ENCODE measurements around the gene F13A1. TPM values are rescaled to one million over a fixed set of nuclear protein-coding genes. Genes with fewer than 3 reads are reported as not detected.

F13A1 gene
- total RNA-seq, 1 donor from 2014 or later = 0.56 TPM

GRCh38 chr6:6362056-6362840 lies 41.8 kb upstream of the F13A1 start:
- no peak for TF ChIP-seq CTCF (IDR thresholded peaks at IDR 0.05; ENCODE audit: unreplicated experiment)

GRCh38 chr6:6357530-6357929 lies 37.1 kb upstream of the F13A1 start:
- Mint-ChIP-seq H3K36me3 (no peaks in the 10 kb centered on the region), H3K9me3 (no peaks in the 10 kb centered on the region), H3K27me3 (ENCODE audit: low read depth) (peaks cover 41% of the 10 kb centered on the region), H3K4me1 (no peaks in the 10 kb centered on the region), H3K4me3 (no peak overlapping the region), H3K27ac (no peak overlapping the region)
- no peak for DNase-seq (ENCODE audit: low spot score in 2 of 2, unreplicated experiment in 2 of 2)
- TF ChIP-seq CTCF (IDR thresholded peaks at IDR 0.05; ENCODE audit: unreplicated experiment) = no peak

More at GRCh38 chr6:6362056-6362840, 41.8 kb upstream of the F13A1 start:
- Mint-ChIP-seq H3K4me3 (no peak overlapping the region), H3K27me3 (ENCODE audit: low read depth) (peaks cover 23% of the 10 kb centered on the region), H3K4me1 (no peaks in the 10 kb centered on the region), H3K27ac (no peak overlapping the region), H3K9me3 (no peaks in the 10 kb centered on the region), H3K36me3 (no peaks in the 10 kb centered on the region)
- DNase-seq (ENCODE audit: low spot score in 2 of 2, unreplicated experiment in 2 of 2) = no peak

DNA sequence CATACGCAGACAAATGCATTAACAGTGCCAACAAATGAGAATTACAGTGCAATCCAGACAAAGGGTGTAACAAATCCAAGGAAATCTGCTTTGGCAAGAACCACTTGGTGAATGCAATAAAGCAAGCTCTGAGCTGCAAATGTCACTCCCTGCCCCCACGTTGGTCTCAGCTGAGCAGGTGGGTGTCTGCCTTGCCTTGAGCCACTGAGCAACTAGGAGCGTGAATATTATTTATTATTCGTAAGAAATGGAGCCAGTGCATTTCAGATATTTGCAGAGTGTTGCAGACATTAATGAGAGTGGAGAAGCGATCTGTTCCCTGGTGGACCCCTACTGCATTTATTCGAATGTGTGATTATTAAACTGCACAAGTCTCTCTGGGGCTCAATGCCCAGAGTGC lies 36.6 kb upstream of the F13A1 start:
- H3K9me3 Mint-ChIP-seq = no peaks in the 10 kb centered on the region
- H3K27me3 Mint-ChIP-seq (ENCODE audit: low read depth) = peaks cover 41% of the 10 kb centered on the region
- DNase-seq (ENCODE audit: low spot score in 2 of 2, unreplicated experiment in 2 of 2) = no peak
- H3K4me1 Mint-ChIP-seq = no peaks in the 10 kb centered on the region
- no peaks in the 10 kb centered on the region for H3K36me3 Mint-ChIP-seq
- no peak for TF ChIP-seq CTCF (IDR thresholded peaks at IDR 0.05; ENCODE audit: unreplicated experiment)
- no peak overlapping the region for H3K27ac Mint-ChIP-seq
- H3K4me3 Mint-ChIP-seq = no peak overlapping the region

- Mint-ChIP-seq H3K4me1 (no peaks in the 10 kb centered on the region), H3K9me3 (no peaks in the 10 kb centered on the region), H3K27ac (no peak overlapping the region), H3K27me3 (ENCODE audit: low read depth) (peaks cover 64% of the 10 kb centered on the region), H3K4me3 (no peak overlapping the region), H3K36me3 (no peaks in the 10 kb centered on the region)
- TF ChIP-seq CTCF (IDR thresholded peaks at IDR 0.05; ENCODE audit: unreplicated experiment) = no peak
- no peak for DNase-seq (ENCODE audit: low spot score in 2 of 2, unreplicated experiment in 2 of 2)
These were observed 32.3 kb upstream of the F13A1 start for GRCh38 chr6:6352772-6353171.

DNA sequence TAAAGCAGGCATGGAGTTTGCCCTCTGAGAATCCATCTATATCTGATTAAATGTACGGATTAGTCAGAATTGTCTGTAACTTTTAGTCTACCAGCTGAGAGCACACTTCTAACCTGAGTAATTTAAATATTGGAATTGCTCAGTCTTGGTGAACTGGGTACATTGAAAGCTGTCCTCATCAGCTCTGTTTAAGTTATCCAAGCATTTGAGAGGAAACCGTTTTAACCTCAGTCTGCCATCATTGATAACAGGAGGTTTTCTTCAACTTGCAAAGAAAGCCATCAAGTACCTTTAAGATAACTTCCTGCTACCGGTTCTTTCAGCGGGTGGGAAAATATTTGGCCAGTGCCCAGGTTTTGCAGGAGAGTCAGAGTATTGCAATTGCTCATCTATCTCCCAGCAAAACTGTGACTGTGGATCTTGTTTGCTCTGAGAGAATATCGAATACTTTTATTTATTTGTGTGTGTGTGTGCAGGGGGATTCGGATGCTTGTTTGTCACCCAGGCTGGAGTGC lies 31.1 kb upstream of the F13A1 start:
- no peaks in the 10 kb centered on the region for H3K36me3 Mint-ChIP-seq
- H3K4me1 Mint-ChIP-seq = no peaks in the 10 kb centered on the region
- no peak overlapping the region for H3K27ac Mint-ChIP-seq
- no peaks in the 10 kb centered on the region for H3K9me3 Mint-ChIP-seq
- DNase-seq (ENCODE audit: low spot score in 2 of 2, unreplicated experiment in 2 of 2) = no peak
- no peak for TF ChIP-seq CTCF (IDR thresholded peaks at IDR 0.05; ENCODE audit: unreplicated experiment)
- H3K27me3 Mint-ChIP-seq (ENCODE audit: low read depth) = peaks cover 56% of the 10 kb centered on the region
- no peak overlapping the region for H3K4me3 Mint-ChIP-seq

Measured in mesothelial cell of epicardium (in vitro differentiated cells).